Sciatic nerve (tissue), 2 donors: ENCODE data around the gene APC2. TPM values are rescaled to one million over a fixed set of nuclear protein-coding genes. Genes with fewer than 3 reads are reported as not detected.

ENCODE experiments used
- ATAC-seq: fragments of 200-7000 bp; cut with Tn5 transposase; one replicate; pipeline ENCODE4 v1.9.1; 2020; ENCODE audit warnings: mild to moderate bottlenecking, moderate library complexity
- DNase-seq: peaks from one replicate; pipeline ENCODE4 v3.0.0-alpha.2; 2020; ENCODE audit warnings: low spot score
- intact Hi-C: fragments of 100-400 bp; cut with DNase I; formaldehyde crosslinking; loops from one replicate; pipeline ENCODE4 v1.14.2; 2022
- total RNA-seq: library from RNA; stranded (reverse); fragmentation: NEBNext Ultra II Directional; extraction: Animal tissue kit (Norgen Biotek cat#: 25700); gene quantifications from one replicate; pipeline ENCODE4 v1.2.1, GENCODE V29; 2021
- donor health status: DM: no; HTN: no; CAD: no.
- donor health status: DM: no; HTN: no; CAD: no.

The APC2 gene
- total RNA-seq, 1 donor from 2014 or later: 6.0 TPM

DNA sequence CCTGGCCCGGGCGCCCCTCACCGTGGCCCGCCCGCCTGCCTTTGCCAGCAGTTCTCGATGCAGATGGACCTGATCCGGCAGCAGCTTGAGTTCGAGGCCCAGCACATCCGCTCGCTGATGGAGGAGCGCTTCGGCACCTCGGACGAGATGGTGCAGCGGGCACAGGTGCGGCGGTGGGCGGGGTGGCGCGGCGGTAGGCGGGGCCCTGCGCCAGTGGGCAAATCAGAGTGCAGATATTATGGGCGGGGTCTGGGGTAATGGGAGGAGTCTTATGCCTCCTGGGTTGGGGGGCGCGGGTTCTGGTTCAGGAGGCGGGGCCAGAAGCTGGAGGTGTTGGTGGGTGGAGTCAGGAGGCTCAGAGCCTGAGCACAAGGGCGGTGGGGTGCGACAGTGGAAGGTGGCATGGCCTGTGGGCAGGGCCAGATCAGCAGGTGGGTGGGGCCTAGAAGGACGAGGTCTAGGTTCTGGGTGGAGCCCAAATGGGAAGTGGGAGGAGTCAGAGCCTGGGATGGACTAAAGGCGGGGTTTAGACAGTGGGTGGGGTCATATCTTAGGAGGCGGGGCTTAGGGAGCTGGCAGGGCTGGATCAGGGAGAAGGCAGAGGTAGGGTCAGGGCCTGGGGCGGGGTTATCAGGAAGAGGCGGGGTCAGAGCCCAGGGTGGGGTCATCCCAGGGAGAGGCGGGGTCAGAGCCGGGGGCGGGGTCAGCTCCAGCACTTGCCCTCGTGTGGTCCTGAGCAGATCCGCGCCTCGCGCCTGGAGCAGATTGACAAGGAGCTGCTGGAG is 5.6 kb downstream of the APC2 start:
- DNase-seq: peak; percentile 75
- peak; percentile 3 for ATAC-seq
- intact Hi-C loops: no loop called here

DNA sequence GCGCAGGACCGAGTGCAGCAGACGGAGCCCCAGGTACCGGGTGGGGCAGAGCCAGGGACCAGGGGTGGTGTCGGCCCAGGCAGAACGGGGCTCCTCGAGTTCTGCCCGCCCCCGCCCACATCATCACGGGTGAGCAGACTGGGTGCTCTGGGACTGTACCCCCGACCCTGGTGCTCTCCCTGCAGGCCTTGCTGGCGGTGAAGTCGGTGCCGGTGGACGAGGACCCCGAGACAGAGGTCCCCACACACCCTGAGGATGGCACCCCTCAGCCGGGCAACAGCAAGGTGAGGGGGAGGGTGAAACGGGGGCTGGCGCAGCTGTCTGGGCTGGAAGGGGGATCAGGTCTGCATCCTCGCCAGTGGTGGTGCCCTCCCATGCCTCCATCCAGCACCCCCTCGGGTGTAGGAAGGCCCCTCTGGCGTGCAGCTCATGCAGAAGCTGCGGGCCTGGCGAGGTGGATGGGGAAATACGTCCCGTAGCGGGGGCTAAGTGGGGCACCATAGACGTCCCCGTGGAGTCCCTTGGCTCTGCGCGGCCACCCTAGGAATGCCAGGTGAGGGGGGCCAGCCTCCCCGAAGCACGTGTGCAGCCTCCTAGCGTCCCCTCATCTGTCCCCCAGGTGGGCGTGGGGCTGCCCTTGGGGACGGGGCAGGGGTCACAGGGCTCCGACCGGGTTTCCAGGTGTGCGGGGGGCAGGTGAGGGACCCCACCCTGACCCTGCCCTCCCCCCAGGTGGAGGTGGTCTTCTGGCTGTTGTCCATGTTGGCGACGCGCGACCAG is 6.4 kb downstream of the APC2 start:
- intact Hi-C loops: no loop called here
- DNase-seq (no peak), ATAC-seq (no peak)

DNA sequence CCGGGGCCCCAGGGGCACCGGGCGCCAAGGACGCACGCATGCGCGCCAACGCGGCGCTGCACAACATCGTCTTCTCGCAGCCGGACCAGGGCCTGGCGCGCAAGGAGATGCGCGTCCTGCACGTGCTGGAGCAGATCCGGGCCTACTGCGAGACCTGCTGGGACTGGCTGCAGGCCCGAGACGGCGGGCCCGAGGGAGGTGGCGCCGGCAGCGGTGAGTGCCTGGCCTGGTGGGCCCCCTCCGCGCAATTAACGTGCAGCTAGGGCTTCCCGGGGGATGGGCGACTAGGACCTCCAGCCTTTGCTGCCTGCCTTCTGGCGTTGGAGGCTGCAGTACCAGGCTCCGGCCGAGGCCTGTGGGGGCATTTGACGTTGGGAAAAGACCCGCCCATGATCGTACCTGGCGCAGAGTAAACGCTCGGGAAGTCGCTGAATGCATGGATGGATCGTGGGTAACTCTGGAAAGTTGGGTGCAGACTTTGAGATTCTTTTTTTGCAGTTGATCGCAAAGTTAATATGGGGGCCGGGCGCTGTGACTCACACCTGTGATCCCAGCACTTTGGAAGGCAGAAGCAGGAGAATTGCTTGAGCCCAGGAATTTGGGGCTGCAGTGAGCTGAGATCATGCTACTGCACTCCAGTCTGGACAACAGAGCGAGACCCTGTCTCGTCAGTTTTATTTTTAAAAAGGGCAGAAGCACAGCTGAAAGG is 7.3 kb downstream of the APC2 start:
- ATAC-seq (no peak), DNase-seq (no peak)
- intact Hi-C loops: no loop called here

DNA sequence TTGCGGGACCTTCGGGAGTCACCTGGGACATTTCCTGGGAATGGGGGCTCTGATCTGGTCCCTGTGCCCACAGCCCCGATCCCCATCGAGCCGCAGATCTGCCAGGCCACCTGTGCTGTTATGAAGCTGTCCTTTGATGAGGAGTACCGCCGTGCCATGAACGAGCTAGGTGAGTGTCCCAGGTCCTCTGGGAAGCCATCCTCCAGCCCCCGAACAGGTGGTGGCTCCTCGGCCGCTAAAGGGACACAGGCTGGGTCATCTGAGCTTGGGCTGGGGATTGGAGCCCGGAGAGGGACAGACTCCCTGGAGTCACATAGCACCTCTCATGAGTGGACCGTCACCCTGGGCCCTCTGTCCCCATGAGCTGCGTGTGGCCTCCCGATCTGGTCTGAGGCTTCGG is 8.0 kb downstream of the APC2 start:
- ATAC-seq: no peak
- intact Hi-C loops: no loop called here
- DNase-seq: no peak

DNA sequence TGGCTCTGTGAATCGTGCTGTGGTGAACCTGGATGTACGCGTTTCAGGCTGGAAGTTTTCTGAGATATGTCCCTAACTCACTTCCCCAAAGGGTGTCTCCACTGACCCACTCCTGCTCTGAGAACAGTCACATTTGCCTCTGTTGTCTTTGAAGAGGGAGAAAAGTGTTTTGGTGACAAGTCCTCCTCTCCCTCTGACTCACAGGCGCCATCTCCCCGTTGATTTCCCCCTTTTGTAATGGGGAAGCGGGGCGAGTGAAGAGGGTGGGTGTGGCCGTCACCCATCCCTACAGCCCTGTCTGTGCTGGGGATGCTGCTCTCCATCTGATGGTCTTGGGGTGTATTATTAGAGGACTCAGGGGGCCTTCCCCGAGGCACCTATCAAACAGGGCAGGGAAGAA is 9.6 kb downstream of the APC2 start:
- ATAC-seq (no peak), DNase-seq (no peak)
- intact Hi-C loops: no loop called here

DNA sequence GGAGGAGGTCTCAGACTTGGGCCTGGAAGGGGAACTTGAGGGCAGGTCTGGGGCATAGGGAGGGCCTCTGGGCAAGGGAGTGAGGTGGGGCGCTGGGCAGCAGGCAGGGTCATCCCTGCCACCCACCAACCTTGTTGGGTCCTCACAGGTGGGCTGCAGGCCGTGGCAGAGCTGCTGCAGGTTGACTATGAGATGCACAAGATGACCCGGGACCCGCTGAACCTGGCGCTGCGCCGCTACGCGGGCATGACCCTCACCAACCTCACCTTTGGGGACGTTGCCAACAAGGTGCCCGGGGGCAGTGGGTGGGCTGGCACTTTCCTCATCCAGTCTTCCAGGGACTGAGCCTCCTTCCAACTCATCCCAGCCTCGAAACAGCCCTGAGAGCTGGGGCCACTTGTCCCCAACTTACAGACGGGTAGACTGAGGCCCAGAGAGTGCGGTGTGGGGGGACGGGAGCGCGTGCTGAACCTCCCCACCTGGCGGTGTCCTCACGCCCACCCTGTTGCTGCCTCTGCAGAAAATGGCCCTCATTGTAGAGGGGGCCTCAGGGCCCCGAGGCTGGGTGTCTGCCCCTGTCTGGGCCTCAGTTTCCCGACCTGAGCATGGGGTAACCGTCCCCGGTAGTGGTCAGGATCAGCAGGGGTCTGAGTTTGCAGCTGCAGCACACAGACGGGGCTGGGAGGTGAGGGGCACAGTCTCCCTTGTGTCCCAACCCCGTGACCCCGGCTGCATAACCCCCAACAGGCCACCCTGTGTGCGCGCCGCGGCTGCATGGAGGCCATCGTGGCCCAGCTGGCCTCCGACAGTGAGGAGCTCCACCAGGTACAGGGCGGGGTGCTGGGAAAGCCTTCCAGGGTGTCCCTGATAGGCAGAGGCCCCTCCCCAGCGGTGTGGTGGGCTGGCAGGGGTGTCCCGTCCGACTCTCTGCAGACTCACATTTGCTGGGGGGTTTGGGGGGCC is 10.4 kb downstream of the APC2 start:
- ATAC-seq (peak; percentile 12), DNase-seq (no peak)
- intact Hi-C loops: no loop called here

DNA sequence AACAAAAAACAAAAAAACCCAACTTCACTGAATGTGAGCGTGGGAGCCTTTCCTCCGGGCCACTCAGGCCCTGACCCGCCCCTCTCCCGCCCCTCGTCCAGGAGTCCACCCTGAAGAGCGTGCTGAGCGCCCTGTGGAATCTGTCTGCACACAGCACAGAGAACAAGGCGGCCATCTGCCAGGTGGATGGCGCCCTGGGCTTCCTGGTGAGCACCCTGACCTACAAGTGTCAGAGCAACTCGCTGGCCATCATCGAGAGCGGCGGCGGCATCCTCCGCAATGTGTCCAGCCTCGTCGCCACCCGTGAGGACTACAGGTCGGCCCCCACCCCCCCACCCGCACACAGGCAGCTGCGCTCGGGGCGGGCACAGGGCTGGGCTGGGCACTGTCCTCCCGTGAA is 11.9 kb downstream of the APC2 start:
- no peak for DNase-seq
- no peak for ATAC-seq
- intact Hi-C loops: no loop called here

DNA sequence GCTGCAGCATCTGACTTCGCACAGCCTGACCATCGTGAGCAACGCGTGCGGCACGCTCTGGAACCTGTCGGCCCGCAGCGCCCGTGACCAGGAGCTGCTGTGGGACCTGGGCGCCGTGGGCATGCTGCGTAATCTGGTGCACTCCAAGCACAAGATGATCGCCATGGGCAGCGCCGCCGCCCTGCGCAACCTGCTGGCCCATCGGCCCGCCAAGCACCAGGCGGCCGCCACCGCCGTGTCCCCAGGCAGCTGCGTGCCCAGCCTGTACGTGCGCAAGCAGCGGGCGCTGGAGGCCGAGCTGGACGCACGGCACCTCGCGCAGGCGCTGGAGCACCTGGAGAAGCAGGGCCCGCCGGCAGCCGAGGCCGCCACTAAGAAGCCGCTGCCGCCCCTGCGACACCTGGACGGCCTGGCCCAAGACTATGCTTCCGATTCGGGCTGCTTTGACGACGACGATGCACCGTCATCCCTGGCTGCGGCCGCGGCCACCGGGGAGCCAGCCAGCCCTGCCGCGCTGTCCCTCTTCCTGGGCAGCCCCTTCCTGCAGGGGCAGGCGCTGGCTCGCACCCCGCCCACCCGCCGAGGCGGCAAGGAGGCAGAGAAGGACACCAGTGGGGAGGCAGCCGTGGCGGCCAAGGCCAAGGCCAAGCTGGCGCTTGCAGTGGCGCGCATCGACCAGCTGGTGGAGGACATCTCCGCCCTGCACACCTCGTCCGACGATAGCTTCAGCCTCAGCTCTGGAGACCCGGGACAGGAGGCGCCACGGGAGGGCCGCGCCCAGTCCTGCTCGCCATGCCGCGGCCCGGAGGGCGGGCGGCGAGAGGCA is 15.5 kb downstream of the APC2 start:
- ATAC-seq (no peak), DNase-seq (no peak)
- intact Hi-C loops: no loop called here

DNA sequence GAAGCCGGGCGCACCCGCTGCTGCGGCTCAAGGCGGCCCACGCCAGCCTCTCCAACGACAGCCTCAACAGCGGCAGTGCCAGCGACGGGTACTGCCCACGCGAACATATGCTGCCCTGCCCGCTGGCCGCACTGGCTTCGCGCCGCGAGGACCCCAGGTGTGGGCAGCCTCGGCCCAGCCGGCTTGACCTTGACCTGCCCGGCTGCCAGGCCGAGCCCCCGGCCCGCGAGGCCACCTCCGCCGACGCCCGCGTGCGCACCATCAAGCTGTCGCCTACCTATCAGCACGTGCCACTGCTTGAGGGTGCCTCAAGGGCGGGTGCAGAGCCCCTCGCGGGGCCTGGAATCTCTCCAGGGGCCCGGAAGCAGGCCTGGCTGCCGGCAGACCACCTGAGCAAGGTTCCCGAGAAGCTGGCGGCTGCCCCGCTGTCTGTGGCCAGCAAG is 16.1 kb downstream of the APC2 start:
- DNase-seq (no peak), ATAC-seq (no peak)
- intact Hi-C loops: no loop called here

DNA sequence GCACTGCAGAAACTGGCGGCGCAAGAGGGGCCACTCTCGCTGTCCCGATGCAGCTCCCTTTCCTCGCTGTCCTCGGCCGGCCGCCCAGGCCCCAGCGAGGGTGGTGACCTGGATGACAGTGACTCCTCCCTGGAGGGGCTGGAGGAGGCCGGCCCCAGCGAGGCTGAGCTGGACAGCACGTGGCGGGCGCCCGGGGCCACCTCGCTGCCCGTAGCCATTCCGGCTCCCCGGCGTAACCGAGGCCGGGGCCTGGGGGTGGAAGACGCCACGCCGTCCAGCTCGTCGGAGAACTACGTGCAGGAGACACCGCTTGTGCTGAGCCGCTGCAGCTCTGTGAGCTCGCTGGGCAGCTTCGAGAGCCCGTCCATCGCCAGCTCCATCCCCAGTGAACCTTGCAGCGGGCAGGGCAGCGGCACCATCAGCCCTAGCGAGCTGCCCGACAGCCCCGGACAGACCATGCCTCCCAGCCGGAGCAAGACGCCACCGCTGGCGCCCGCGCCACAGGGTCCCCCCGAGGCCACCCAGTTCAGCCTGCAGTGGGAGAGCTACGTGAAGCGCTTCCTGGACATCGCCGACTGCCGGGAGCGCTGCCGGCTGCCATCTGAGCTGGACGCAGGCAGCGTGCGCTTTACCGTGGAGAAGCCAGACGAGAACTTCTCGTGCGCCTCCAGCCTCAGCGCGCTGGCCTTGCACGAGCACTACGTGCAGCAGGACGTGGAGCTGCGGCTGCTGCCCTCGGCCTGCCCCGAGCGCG is 16.7 kb downstream of the APC2 start:
- ATAC-seq (no peak), DNase-seq (no peak)
- intact Hi-C loops: no loop called here

DNA sequence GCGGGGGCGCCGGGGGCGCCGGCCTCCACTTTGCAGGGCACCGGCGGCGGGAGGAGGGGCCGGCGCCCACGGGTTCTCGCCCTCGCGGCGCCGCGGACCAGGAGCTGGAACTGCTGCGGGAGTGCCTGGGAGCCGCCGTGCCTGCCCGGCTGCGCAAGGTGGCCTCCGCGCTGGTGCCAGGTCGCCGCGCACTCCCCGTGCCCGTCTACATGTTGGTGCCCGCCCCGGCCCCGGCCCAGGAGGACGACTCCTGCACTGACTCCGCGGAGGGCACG is 17.2 kb downstream of the APC2 start:
- intact Hi-C loops: no loop called here
- DNase-seq (no peak), ATAC-seq (no peak)

DNA sequence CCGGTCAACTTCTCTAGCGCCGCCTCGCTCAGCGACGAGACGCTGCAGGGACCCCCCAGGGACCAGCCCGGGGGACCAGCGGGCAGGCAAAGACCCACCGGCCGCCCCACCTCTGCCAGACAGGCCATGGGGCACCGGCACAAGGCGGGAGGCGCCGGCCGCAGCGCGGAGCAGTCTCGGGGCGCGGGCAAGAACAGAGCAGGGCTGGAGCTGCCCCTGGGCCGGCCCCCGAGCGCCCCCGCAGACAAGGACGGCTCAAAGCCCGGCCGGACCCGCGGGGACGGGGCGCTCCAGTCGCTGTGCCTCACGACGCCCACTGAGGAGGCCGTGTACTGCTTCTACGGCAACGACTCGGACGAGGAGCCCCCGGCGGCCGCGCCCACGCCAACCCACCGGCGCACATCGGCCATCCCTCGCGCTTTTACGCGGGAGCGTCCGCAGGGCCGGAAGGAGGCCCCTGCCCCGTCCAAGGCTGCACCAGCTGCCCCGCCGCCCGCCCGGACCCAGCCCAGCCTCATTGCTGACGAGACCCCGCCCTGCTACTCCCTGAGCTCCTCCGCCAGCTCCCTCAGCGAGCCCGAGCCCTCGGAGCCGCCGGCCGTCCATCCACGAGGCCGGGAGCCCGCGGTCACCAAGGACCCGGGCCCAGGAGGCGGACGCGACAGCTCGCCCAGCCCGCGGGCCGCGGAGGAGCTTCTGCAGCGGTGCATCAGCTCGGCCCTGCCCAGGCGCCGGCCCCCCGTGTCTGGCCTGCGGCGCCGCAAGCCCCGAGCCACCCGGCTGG is 17.8 kb downstream of the APC2 start:
- intact Hi-C loops: no loop called here
- DNase-seq (no peak), ATAC-seq (no peak)

DNA sequence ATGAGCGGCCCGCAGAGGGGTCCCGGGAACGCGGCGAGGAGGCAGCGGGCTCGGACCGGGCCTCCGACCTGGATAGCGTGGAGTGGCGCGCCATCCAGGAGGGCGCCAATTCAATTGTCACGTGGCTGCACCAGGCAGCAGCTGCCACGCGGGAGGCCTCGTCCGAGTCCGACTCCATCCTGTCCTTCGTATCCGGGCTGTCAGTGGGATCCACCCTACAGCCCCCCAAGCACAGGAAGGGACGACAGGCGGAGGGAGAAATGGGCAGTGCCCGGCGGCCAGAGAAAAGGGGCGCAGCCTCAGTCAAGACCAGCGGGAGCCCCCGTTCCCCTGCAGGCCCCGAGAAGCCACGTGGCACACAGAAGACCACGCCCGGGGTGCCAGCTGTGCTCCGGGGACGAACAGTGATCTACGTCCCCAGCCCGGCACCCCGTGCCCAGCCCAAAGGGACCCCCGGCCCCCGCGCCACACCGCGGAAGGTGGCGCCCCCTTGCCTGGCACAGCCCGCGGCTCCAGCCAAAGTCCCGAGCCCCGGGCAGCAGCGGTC is 18.4 kb downstream of the APC2 start:
- intact Hi-C loops: no loop called here
- ATAC-seq: no peak
- DNase-seq: no peak

DNA sequence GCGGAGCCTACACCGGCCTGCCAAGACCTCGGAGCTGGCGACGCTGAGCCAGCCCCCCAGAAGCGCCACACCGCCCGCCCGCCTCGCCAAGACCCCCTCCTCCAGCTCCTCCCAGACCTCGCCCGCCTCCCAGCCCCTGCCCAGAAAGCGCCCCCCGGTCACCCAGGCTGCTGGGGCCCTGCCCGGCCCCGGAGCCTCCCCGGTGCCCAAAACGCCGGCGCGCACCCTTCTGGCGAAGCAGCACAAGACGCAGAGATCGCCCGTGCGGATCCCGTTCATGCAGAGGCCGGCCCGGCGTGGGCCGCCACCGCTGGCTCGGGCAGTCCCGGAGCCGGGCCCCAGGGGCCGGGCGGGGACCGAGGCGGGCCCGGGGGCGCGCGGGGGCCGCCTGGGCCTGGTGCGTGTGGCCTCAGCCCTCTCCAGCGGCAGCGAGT is 18.9 kb downstream of the APC2 start:
- no peak for DNase-seq

DNA sequence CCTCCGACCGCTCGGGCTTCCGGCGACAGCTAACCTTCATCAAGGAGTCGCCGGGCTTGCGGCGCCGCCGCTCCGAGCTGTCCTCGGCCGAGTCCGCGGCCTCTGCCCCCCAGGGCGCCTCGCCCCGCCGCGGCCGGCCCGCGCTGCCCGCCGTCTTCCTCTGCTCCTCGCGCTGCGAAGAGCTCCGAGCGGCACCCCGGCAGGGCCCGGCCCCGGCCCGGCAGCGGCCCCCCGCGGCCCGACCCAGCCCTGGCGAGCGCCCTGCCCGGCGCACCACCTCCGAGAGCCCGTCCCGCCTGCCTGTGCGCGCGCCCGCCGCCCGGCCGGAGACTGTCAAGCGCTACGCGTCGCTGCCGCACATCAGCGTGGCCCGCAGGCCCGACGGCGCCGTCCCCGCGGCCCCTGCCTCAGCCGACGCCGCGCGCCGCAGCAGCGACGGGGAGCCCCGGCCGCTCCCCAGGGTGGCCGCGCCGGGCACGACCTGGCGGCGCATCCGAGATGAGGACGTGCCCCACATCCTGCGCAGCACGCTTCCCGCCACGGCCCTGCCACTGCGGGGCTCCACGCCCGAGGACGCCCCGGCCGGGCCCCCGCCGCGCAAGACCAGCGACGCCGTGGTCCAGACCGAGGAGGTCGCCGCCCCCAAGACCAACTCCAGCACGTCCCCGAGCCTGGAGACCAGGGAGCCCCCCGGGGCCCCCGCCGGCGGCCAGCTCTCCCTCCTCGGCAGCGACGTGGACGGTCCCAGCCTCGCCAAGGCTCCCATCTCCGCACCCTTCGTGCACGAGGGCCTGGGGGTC is 19.5 kb downstream of the APC2 start:
- DNase-seq (no peak), ATAC-seq (no peak)
- intact Hi-C loops: no loop called here

More for the DNA sequence above, 18.9 kb downstream of the APC2 start:
- no peak for ATAC-seq
- intact Hi-C loops: no loop called here

DNA sequence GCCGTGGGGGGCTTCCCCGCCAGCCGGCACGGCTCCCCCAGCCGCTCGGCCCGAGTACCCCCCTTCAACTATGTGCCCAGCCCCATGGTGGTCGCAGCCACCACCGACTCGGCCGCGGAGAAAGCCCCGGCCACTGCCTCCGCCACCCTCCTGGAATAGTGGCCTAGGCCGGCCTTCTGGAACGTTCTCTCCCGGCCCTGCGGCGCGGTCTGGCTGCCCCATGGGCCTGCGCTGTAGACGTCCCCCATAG is 20.1 kb downstream of the APC2 start:
- DNase-seq: no peak
- no peak for ATAC-seq
- intact Hi-C loops: no loop called here
